ENCODE measurements around the gene SCGB1D1. TPM values are rescaled to one million over a fixed set of nuclear protein-coding genes. Genes with fewer than 3 reads are reported as not detected.

SCGB1D1 gene
- total RNA-seq, 1 experiment from 2014 or later = not detected

DNA sequence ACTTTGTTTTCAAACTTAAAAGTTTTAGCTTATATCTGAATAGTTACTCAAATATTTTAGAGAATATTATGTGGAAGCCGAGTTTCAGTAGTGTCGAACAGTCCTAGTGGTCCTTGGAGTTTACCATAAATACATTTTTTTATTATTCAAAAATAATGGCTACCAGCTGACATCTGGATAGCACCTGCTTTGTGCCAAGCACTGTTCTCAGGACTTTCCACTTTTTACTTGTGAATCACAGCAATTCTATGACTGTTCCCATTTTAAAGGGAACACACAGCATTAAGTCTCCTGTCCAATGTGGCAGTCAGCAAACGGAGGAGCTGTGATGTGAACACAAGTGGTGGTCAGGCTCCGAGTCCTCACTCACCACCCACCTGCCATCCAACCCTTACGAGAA lies 14.4 kb downstream of the SCGB1D1 start:
- H3K4me3 ChIP-seq (replicated peaks in 1 of 2; ENCODE audit: low read depth in 1 of 2, low read length in 2 of 2) = no peak overlapping the region
- H4K20me1 ChIP-seq (ENCODE audit: insufficient read depth) = no peaks in the 10 kb centered on the region
- H3K36me3 ChIP-seq (ENCODE audit: control insufficient read depth in 1 of 2, insufficient read depth in 2 of 2, low read length in 2 of 2) = no peaks in the 10 kb centered on the region
- H3K79me2 ChIP-seq (ENCODE audit: insufficient read depth, low read length) = no peaks in the 10 kb centered on the region
- H3K4me1 ChIP-seq (ENCODE audit: control insufficient read depth in 1 of 2, insufficient read depth in 2 of 2, low read length in 2 of 2) = no peaks in the 10 kb centered on the region
- ChIA-PET CTCF (no interaction called here), POLR2A (no interaction called here), RAD21 (ENCODE audit: low non-redundant PET in 1 of 2, low total read pairs in 2 of 2, uncharacterized antibody in 2 of 2, unreplicated experiment in 2 of 2) (no interaction called here)
- no TSS peak for BruUV-seq (replicated peaks)
- H2AFZ ChIP-seq (ENCODE audit: low read depth, low read length, poor library complexity, severe bottlenecking) = no peak overlapping the region
- H3K9me2 ChIP-seq (ENCODE audit: insufficient read depth) = no peaks in the 10 kb centered on the region
- no peak for DNase-seq (ENCODE audit: low read depth, low spot score)
- TF ChIP-seq ZNF274 (IDR thresholded peaks at IDR 0.05; ENCODE audit: low read depth, low read length) (no peak), SIN3A (IDR thresholded peaks at IDR 0.05; ENCODE audit: low read depth) (no peak), ZBTB33 (IDR thresholded peaks at IDR 0.05; ENCODE audit: extremely low read depth, insufficient replicate concordance, low read length) (no peak), ZFX (IDR thresholded peaks at IDR 0.05) (no peak), YY1 (IDR thresholded peaks at IDR 0.05; ENCODE audit: extremely low read depth, insufficient replicate concordance, low read depth, low read length) (no peak)
- H3K27ac ChIP-seq (ENCODE audit: low read depth, low read length) = no peak overlapping the region
- intact Hi-C loops (cut with micrococcal nuclease) = no loop called here
- ATAC-seq = no peak
- no peaks in the 10 kb centered on the region for H3K9me3 ChIP-seq (ENCODE audit: control insufficient read depth in 1 of 2, insufficient read depth in 1 of 2, low read depth in 1 of 2, low read length in 2 of 2)
- no peak overlapping the region for H3K4me2 ChIP-seq (ENCODE audit: low read length)
- H3K9ac ChIP-seq (ENCODE audit: low read length) = no peak overlapping the region
- H3K27me3 ChIP-seq (ENCODE audit: insufficient read depth, low read length) = peaks cover 4% of the 10 kb centered on the region; the same call in 1 of the 2 replicates

- no peaks in the 10 kb centered on the region for H3K9me2 ChIP-seq (ENCODE audit: insufficient read depth)
- H3K27me3 ChIP-seq (ENCODE audit: insufficient read depth, low read length) = 0 out of 2 replicates have a peak, but pooled peaks cover 4% of the 10 kb centered on the region
- intact Hi-C loops (cut with micrococcal nuclease) = loop anchor here (5.0 kb wide), 1 partner anchor 33 kb away; no protein-coding TSS in a partner anchor
- no peaks in the 10 kb centered on the region for H3K9me3 ChIP-seq (ENCODE audit: control insufficient read depth in 1 of 2, insufficient read depth in 1 of 2, low read depth in 1 of 2, low read length in 2 of 2)
- H2AFZ ChIP-seq (ENCODE audit: low read depth, low read length, poor library complexity, severe bottlenecking) = no peak overlapping the region
- ChIA-PET RAD21 (ENCODE audit: low non-redundant PET in 1 of 2, low total read pairs in 2 of 2, uncharacterized antibody in 2 of 2, unreplicated experiment in 2 of 2) (no interaction called here), POLR2A (no interaction called here), CTCF (no interaction called here)
- no peak overlapping the region for H3K4me3 ChIP-seq (replicated peaks in 1 of 2; ENCODE audit: low read depth in 1 of 2, low read length in 2 of 2)
- DNase-seq (ENCODE audit: low read depth, low spot score) (no peak), ATAC-seq (no peak)
- no peaks in the 10 kb centered on the region for H3K36me3 ChIP-seq (ENCODE audit: control insufficient read depth in 1 of 2, insufficient read depth in 2 of 2, low read length in 2 of 2)
- no TSS peak for BruUV-seq (replicated peaks)
- no peaks in the 10 kb centered on the region for H4K20me1 ChIP-seq (ENCODE audit: insufficient read depth)
- H3K4me1 ChIP-seq (ENCODE audit: control insufficient read depth in 1 of 2, insufficient read depth in 2 of 2, low read length in 2 of 2) = no peaks in the 10 kb centered on the region
- no peak overlapping the region for H3K4me2 ChIP-seq (ENCODE audit: low read length)
- no peak overlapping the region for H3K9ac ChIP-seq (ENCODE audit: low read length)
- H3K79me2 ChIP-seq (ENCODE audit: insufficient read depth, low read length) = no peaks in the 10 kb centered on the region
- no peak overlapping the region for H3K27ac ChIP-seq (ENCODE audit: low read depth, low read length)
- TF ChIP-seq ZNF274 (IDR thresholded peaks at IDR 0.05; ENCODE audit: low read depth, low read length) (no peak), RAD21 (IDR thresholded peaks at IDR 0.05; ENCODE audit: low read depth) (no peak), EZH2phosphoT487 (IDR thresholded peaks at IDR 0.05; ENCODE audit: borderline replicate concordance) (no peak), CEBPB (IDR thresholded peaks at IDR 0.05; ENCODE audit: low read depth) (no peak), POLR2A (IDR thresholded peaks at IDR 0.05; ENCODE audit: borderline replicate concordance, extremely low read depth, insufficient read depth, insufficient read length) (no peak), ZBTB33 (IDR thresholded peaks at IDR 0.05; ENCODE audit: extremely low read depth, insufficient replicate concordance, low read length) (no peak), SP1 (IDR thresholded peaks at IDR 0.05; ENCODE audit: low read depth) (no peak), YY1 (IDR thresholded peaks at IDR 0.05; ENCODE audit: extremely low read depth, insufficient replicate concordance, low read depth, low read length) (no peak), EGR1 (IDR thresholded peaks at IDR 0.05; ENCODE audit: low read depth) (no peak)
- TF ChIP-seq, protein P1, sequence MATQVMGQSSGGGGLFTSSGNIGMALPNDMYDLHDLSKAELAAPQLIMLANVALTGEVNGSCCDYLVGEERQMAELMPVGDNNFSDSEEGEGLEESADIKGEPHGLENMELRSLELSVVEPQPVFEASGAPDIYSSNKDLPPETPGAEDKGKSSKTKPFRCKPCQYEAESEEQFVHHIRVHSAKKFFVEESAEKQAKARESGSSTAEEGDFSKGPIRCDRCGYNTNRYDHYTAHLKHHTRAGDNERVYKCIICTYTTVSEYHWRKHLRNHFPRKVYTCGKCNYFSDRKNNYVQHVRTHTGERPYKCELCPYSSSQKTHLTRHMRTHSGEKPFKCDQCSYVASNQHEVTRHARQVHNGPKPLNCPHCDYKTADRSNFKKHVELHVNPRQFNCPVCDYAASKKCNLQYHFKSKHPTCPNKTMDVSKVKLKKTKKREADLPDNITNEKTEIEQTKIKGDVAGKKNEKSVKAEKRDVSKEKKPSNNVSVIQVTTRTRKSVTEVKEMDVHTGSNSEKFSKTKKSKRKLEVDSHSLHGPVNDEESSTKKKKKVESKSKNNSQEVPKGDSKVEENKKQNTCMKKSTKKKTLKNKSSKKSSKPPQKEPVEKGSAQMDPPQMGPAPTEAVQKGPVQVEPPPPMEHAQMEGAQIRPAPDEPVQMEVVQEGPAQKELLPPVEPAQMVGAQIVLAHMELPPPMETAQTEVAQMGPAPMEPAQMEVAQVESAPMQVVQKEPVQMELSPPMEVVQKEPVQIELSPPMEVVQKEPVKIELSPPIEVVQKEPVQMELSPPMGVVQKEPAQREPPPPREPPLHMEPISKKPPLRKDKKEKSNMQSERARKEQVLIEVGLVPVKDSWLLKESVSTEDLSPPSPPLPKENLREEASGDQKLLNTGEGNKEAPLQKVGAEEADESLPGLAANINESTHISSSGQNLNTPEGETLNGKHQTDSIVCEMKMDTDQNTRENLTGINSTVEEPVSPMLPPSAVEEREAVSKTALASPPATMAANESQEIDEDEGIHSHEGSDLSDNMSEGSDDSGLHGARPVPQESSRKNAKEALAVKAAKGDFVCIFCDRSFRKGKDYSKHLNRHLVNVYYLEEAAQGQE (IDR thresholded peaks at IDR 0.05; ENCODE audit: low read depth) = no peak
- TF ChIP-seq, protein P2, sequence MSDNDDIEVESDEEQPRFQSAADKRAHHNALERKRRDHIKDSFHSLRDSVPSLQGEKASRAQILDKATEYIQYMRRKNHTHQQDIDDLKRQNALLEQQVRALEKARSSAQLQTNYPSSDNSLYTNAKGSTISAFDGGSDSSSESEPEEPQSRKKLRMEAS (IDR thresholded peaks at IDR 0.05) = no peak
Observed at GRCh38 chr11:62205441-62205840, 15.4 kb downstream of the SCGB1D1 start.
